ENCODE data around the gene SLFN11. TPM values are rescaled to one million over a fixed set of nuclear protein-coding genes. Genes with fewer than 3 reads are reported as not detected.

SLFN11 gene
- polyA plus RNA-seq, 12 donors, result 5.4 to 20.4 (median 11.4) TPM; not detected in 1

Other genes with a start within 250 kb of the SLFN11 start
- 10 to 100 TPM in 10 of 12 donors, 1 to 10 TPM in 1, not detected in 1; 9.4 to 17.3 (median 12.9) TPM for gene NLE1, start 231.3 kb downstream of the SLFN11 start, polyA plus RNA-seq (ENCODE audit: insufficient read length in 12 of 12)
- 100 to 1,000 TPM in 9 of 12 donors, 10 to 100 TPM in 2, not detected in 1; 62.4 to 250 (median 193) TPM for gene UNC45B, start 225.8 kb downstream of the SLFN11 start, polyA plus RNA-seq (ENCODE audit: insufficient read length in 12 of 12)
- gene SLC35G3, start 179.2 kb downstream of the SLFN11 start, polyA plus RNA-seq (ENCODE audit: insufficient read length in 12 of 12), result under 1 TPM in 9 of 12 donors, not detected in 3; 0.08 to 0.89 (median 0.47) TPM
- 10 to 100 TPM in 1 of 12 donors, 1 to 10 TPM in 10, not detected in 1; 5.4 to 10.9 (median 6.2) TPM for gene SLFN5, start 130.5 kb downstream of the SLFN11 start, polyA plus RNA-seq (ENCODE audit: insufficient read length in 12 of 12)
- gene SLFN12, start 58.9 kb upstream of the SLFN11 start, polyA plus RNA-seq (ENCODE audit: insufficient read length in 12 of 12), result 10 to 100 TPM in 3 of 12 donors, 1 to 10 TPM in 8, not detected in 1; 5.1 to 12.0 (median 8.1) TPM
- 10 to 100 TPM in 1 of 12 donors, 1 to 10 TPM in 10, not detected in 1; 2.4 to 11.6 (median 5.3) TPM for gene SLFN13, start 75.1 kb upstream of the SLFN11 start, polyA plus RNA-seq (ENCODE audit: insufficient read length in 12 of 12)
- under 1 TPM in 10 of 12 donors, not detected in 2; 0.10 to 0.72 (median 0.20) TPM for gene SLFN12L, start 164.1 kb upstream of the SLFN11 start, polyA plus RNA-seq (ENCODE audit: insufficient read length in 12 of 12)
- under 1 TPM in 10 of 12 donors, not detected in 2; 0.08 to 0.80 (median 0.24) TPM for gene SLFN14, start 187.2 kb upstream of the SLFN11 start, polyA plus RNA-seq (ENCODE audit: insufficient read length in 12 of 12)
- 10 to 100 TPM in 1 of 12 donors, 1 to 10 TPM in 10, not detected in 1; 5.2 to 10.4 (median 8.0) TPM for gene PEX12, start 204.9 kb upstream of the SLFN11 start, polyA plus RNA-seq (ENCODE audit: insufficient read length in 12 of 12)
- 10 to 100 TPM in 11 of 12 donors, not detected in 1; 75.5 to 97.8 (median 81.7) TPM for gene AP2B1, start 213.7 kb upstream of the SLFN11 start, polyA plus RNA-seq (ENCODE audit: insufficient read length in 12 of 12)